Brain microvascular endothelial cell (primary cell): ENCODE results near the gene BICRAL.

Source experiments
- DNase-seq: peaks from one replicate; pipeline ENCODE4 v3.0.0-alpha.2; 2020
- H3K27ac ChIP-seq: fragments of 250-450 bp; sonication (Bioruptor Pico); 2 replicates; pipeline ENCODE4 v1.5.1; 2020; ENCODE audit warnings: mild to moderate bottlenecking, moderate library complexity
- H3K27me3 ChIP-seq: fragments of 250-450 bp; sonication (Bioruptor Pico); replicated peaks from 2 replicates; pipeline ENCODE4 v1.5.1; 2020; ENCODE audit warnings: mild to moderate bottlenecking
- H3K36me3 ChIP-seq: fragments of 250-450 bp; sonication (Bioruptor Pico); replicated peaks from 2 replicates; pipeline ENCODE4 v1.5.1; 2020; ENCODE audit warnings: mild to moderate bottlenecking
- H3K4me3 ChIP-seq: 2 replicates; pipeline ENCODE4 v1.5.1; 2011; ENCODE audit warnings: low read depth, mild to moderate bottlenecking, control low read depth, low read length, moderate library complexity
- in situ Hi-C: cut with HindIII; loops from 2 replicates; pipeline ENCODE4 v1.10.0; 2017; ENCODE audit warnings: low sequenced_read_pairs, low pct_ligation_motif_present
- TF ChIP-seq, protein P1 (sequence below): IDR thresholded peaks from 2 replicates; pipeline ENCODE4 v1.5.1; 2011; ENCODE audit warnings: low read depth, mild to moderate bottlenecking, moderate library complexity, low read length, control low read depth, inconsistent platforms; ENCODE audit errors: missing control alignments

BICRAL gene

DNA sequence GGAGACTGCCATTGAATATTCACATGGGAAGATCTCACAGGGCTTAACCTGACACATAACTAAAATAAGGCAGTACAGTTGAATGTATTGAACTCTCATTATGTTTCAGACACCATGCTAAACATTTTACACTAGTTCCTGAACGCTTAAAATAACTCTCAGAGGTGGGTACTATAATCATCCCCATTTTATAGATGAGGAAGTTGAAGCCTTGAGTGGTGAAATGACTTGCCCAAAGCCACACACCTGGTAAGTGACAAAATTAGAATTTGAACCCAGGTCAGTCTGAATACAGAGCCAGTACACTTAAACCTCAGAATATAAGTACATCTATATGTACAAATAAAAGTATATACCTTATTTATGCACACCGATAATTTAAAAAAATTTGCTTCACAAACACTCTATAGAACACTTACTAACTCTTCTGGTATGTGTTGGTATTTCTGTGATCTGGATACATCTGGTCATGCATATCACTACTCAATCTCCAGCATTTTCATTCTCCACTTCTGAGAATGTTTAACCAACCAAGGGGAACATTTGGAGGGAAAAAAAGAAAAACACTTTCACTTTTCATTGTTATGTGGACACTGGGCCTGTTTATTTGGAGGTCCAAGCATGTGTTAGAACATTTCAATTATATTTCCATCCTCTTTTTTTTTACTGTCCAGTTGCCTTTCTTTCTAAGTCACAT is 4.6 kb upstream of the BICRAL start:
- Histone ChIP-seq H3K27ac (no peak overlapping the region), H3K4me3 (no peak overlapping the region), H3K27me3 (no peaks in the 10 kb centered on the region), H3K36me3 (no peaks in the 10 kb centered on the region)
- TF ChIP-seq, protein P1, sequence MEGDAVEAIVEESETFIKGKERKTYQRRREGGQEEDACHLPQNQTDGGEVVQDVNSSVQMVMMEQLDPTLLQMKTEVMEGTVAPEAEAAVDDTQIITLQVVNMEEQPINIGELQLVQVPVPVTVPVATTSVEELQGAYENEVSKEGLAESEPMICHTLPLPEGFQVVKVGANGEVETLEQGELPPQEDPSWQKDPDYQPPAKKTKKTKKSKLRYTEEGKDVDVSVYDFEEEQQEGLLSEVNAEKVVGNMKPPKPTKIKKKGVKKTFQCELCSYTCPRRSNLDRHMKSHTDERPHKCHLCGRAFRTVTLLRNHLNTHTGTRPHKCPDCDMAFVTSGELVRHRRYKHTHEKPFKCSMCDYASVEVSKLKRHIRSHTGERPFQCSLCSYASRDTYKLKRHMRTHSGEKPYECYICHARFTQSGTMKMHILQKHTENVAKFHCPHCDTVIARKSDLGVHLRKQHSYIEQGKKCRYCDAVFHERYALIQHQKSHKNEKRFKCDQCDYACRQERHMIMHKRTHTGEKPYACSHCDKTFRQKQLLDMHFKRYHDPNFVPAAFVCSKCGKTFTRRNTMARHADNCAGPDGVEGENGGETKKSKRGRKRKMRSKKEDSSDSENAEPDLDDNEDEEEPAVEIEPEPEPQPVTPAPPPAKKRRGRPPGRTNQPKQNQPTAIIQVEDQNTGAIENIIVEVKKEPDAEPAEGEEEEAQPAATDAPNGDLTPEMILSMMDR = no peak
- DNase-seq = peak; percentile 21
- in situ Hi-C loops = no loop called here

DNA sequence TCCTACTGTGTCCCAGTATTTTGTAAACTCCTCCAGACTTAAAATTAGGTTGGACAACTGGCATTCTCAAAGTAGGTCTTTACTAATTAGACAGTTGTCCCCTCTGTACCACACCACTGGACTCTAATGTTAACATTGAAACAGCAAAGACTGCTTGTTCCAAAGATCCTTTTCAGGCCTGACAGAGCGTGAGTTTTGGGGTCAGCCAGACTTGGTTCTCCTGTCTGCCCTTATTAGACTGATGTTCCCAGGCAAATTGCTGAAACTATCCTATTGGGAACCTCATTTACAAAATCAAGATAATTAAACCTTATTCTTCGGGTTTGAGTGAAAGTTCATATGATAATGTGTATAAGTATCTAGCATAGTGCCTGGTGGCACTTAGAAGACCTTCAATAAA is 3.7 kb upstream of the BICRAL start:
- Histone ChIP-seq H3K4me3 (no peak overlapping the region), H3K36me3 (no peaks in the 10 kb centered on the region), H3K27me3 (no peaks in the 10 kb centered on the region), H3K27ac (no peak overlapping the region)
- DNase-seq = no peak
- TF ChIP-seq, protein P1 = no peak
- in situ Hi-C loops = no loop called here

DNA sequence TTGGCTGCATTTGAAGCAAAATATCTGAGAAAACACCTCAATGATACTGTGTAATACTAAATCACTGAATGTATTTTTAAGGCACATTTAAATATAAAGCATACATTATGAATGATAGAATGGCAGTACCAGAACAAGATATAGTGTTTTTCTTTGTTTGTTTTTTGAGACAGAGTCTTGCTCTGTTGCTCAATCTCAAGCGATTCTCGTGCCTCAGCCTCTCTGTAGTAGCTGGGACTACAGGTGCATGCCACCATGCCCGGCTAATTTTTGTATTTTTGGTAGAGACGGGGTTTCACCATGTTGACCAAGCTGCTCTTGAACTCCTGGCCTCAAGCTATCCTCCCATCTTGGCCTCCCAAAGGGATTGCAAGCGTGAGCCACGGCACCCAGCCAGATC is 2.3 kb upstream of the BICRAL start:
- Histone ChIP-seq H3K27me3 (no peaks in the 10 kb centered on the region), H3K27ac (no peak overlapping the region), H3K4me3 (no peak overlapping the region), H3K36me3 (no peaks in the 10 kb centered on the region)
- in situ Hi-C loops = no loop called here
- TF ChIP-seq, protein P1 = no peak
- DNase-seq = no peak

DNA sequence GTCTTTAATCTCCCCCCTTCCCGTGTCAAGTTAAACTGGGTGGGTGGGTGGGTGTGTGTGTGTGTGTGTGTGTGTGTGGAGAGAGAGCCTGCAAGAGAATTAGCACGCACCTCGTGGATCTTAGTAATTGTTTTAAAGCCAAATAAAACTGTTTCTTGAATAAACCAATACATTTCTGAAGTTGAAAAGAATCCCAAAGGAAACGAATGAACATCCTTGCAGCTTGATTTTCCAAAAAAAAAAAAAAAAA is 381 bp upstream of the BICRAL start:
- Histone ChIP-seq H3K27me3 (no peaks in the 10 kb centered on the region), H3K4me3 (peak overlapping the region; percentile 78), H3K27ac (peak overlapping the region; percentile 98), H3K36me3 (no peaks in the 10 kb centered on the region)
- in situ Hi-C loops = no loop called here
- DNase-seq = no peak
- TF ChIP-seq, protein P1 = no peak

DNA sequence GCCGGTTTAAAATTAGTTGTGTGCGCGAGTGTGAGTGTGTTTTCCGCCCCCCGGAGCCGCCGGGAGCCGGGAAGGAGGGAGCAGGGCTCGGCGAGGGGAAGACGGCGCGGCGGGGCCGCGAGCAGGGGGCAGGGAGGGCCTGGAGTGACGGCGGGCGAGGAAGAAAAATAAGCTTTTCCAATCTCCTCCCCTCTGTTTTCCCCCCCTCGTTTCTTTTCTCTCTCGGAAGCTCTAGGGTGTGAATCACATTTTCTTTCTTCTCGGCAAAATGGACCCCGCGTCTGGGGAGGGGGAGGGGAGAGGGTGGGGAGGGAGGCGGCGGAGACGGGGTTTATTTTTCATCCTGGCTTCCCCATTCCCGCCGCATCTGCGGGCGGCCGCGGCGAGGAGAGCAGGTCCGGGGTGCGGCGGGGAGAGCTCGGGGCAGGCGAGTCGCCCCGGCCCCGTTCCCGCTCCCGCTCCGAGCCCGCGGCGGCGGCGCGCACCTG is 881 bp downstream of the BICRAL start:
- peak overlapping the region; percentile 78 for H3K4me3 ChIP-seq
- H3K27me3 ChIP-seq = no peaks in the 10 kb centered on the region
- in situ Hi-C loops = no loop called here
- H3K36me3 ChIP-seq = no peaks in the 10 kb centered on the region
- H3K27ac ChIP-seq = peak overlapping the region; percentile 98
- peak; percentile 85 for DNase-seq
- TF ChIP-seq, protein P1 = no peak

DNA sequence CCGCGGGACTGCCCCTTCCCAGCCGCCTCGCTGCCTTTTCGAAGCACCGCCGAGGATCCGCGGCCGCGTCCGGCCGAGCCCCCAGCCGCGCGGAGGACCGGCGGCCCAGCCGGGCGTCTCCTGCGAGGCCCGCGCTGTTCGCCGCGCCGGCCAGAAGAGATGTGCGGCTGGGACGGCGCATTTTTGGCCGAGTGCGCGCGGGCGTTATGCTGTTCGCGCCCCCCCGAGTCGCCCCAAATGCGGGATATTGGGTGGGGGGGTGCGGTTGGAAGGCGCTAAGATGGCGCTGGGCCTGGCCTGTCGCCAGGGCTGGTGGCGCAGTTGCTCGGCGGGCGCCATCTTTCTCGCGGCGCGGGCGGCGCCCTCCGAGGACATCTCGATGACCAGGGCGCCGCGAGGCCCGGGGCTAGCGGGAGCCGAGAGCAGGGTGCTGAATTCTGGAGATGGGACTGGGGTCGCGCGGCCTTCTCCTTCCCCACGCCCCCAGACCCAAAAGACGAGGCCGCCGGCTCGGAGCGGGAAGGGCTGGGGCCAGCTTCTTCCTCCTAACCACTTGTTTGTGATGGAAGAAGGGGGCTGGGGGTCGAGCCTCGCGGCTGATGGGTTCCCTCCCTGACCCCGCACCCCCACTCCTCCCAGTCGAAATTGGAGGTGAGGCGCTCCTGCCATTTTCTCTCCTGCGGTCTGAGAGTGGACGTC is 1.5 kb downstream of the BICRAL start:
- TF ChIP-seq, protein P1 = no peak
- peak; percentile 34 for DNase-seq
- Histone ChIP-seq H3K4me3 (peak overlapping the region; percentile 78), H3K27me3 (no peaks in the 10 kb centered on the region), H3K36me3 (no peaks in the 10 kb centered on the region), H3K27ac (peak overlapping the region; percentile 98)
- in situ Hi-C loops = no loop called here
